K562 (cell line): ENCODE measurements around the gene VSIG4. TPM values are rescaled to one million over a fixed set of nuclear protein-coding genes. Genes with fewer than 3 reads are reported as not detected.

Experiments
- AFF4 ChIP-seq: sonication (generic); formaldehyde crosslinking; IDR thresholded peaks from 2 replicates; pipeline ENCODE4 v1.8.0; 2023; ENCODE audit warnings: mild to moderate bottlenecking, missing genetic modification reagents
- ATF7 ChIP-seq: fragments of 450-650 bp; IDR thresholded peaks from 2 replicates; pipeline ENCODE4 v1.7.1; 2014; ENCODE audit warnings: mild to moderate bottlenecking, moderate library complexity
- CREB3L1 ChIP-seq: fragments of 450-650 bp; IDR thresholded peaks from 2 replicates; pipeline ENCODE4 v1.6.1; 2014; ENCODE audit warnings: low read depth, mild to moderate bottlenecking, moderate library complexity, borderline replicate concordance
- CTBP1 ChIP-seq: fragments of 450-650 bp; IDR thresholded peaks from 2 replicates; pipeline ENCODE4 v1.6.1; 2016; ENCODE audit warnings: borderline replicate concordance
- JUND ChIP-seq, 2 experiments: IDR thresholded peaks; 2 replicates in 1 of 2; 3 replicates in 1 of 2; pipeline ENCODE4 v1.6.1; 2011; ENCODE audit warnings: borderline replicate concordance in 2 of 2, low read depth in 2 of 2, low read length in 2 of 2, improper control_type of control experiment in 1 of 2, missing biosample characterization in 1 of 2, missing genetic modification characterization in 1 of 2, missing genetic modification reagents in 1 of 2
- MLLT1 ChIP-seq, 2 experiments: fragments of 450-650 bp; IDR thresholded peaks; 2 replicates each; pipeline ENCODE4 v1.6.1; 2016
- PHF20 ChIP-seq: fragments of 450-650 bp; IDR thresholded peaks from 2 replicates; pipeline ENCODE4 v1.6.1; 2018; ENCODE audit not compliant: partially characterized antibody
- REST ChIP-seq, 2 experiments: fragments of 450-650 bp; formaldehyde crosslinking in 1 of 2; IDR thresholded peaks; 2 replicates each; pipeline versions ENCODE4 v1.4.0 to v1.6.1; 2014 to 2020; ENCODE audit warnings: mild to moderate bottlenecking in 2 of 2, borderline replicate concordance in 1 of 2, low read depth in 1 of 2
- ZNF175 ChIP-seq: fragments of 200-800 bp; sonication (Bioruptor generic); IDR thresholded peaks from 2 replicates; pipeline ENCODE4 v1.6.1; 2016; ENCODE audit warnings: low read depth, mild to moderate bottlenecking, missing genetic modification characterization, missing compliant biosample characterization
- ZNF263 ChIP-seq: sonication (generic); formaldehyde crosslinking; IDR thresholded peaks from 2 replicates; pipeline ENCODE4 v1.8.0; 2022; ENCODE audit warnings: mild to moderate bottlenecking, missing genetic modification reagents, borderline replicate concordance
- polyA plus RNA-seq, 8 experiments: library from polyadenylated mRNA; depleted of rRNA in 4 of 8; stranded (reverse) in 5 of 8; unstranded in 3 of 8; fragments of >200 nt; fragmentation: Nextera tagmentation in 2 of 8; fragmentation: Illumina TruSeq in 1 of 8; extraction: Ambion mirVana in 2 of 8; extraction: Trizol in 1 of 8; gene quantifications; 2 replicates each; pipeline versions ENCODE4 v1.2.1 to v1.2.3, GENCODE V29; 2011 to 2014; ENCODE audit warnings: inconsistent platforms in 1 of 8, missing spikeins in 1 of 8
- total RNA-seq, 7 experiments: library from RNA; depleted of rRNA in 6 of 7; stranded (reverse); fragments of >200 nt in 6 of 7; fragmentation: Illumina TruSeq in 2 of 7; extraction: Trizol in 2 of 7; gene quantifications; 2 replicates each; pipeline versions ENCODE4 v1.2.1 to v1.2.3, GENCODE V29; 2011 to 2021; ENCODE audit warnings: low replicate concordance in 1 of 7

The VSIG4 gene
- total and polyA plus RNA-seq, 9 of the 15 experiments (the other 6 are each of a cell fraction or from before 2014, with no cell fraction given), result 0.22 to 1.6 (median 0.46) TPM; not detected in 1

GRCh38 chrX:66009231-66009845 is 30.5 kb downstream of the VSIG4 start (continued):
- peak; percentile 25; the same call in 1 of the 2 replicates for TF ChIP-seq CREB3L1
- no peak for TF ChIP-seq PHF20
- no peak for TF ChIP-seq JUND (IDR thresholded peaks at IDR 0.05; ENCODE audit: borderline replicate concordance, low read depth, low read length)
- TF ChIP-seq JUND (tag; IDR thresholded peaks at IDR 0.05; ENCODE audit: borderline replicate concordance, low read depth, low read length), result peak; percentile 45; the same call in 1 of the 3 replicates
- TF ChIP-seq ZNF175 (CRISPR knock-in tag), result peak; percentile 33
- TF ChIP-seq MLLT1 (IDR thresholded peaks at IDR 0.05), result peak; percentile 44 to 61; a peak in 3 of 4 replicates
- peak; percentile 29; the same call in 1 of the 2 replicates for TF ChIP-seq ATF7
- TF ChIP-seq AFF4 (CRISPR knock-in tag), result no peak
- TF ChIP-seq ZNF263 (CRISPR knock-in tag), result no peak
- TF ChIP-seq REST (IDR thresholded peaks at IDR 0.05; ENCODE audit: borderline replicate concordance), result no peak
- TF ChIP-seq REST (CRISPR knock-in tag; IDR thresholded peaks at IDR 0.05; ENCODE audit: low read depth), result no peak
- peak; percentile 12; the same call in 1 of the 2 replicates for TF ChIP-seq CTBP1
